NCI-H2029 treated with DMSO at 0.1 percent for 48 hours (cell line): ENCODE data around the gene NSUN5.
"Not testable (repeated sequence)": the region's sequence is repeated elsewhere in the genome, so short reads cannot be mapped to it uniquely, and the experiment has no call there.

Experiments
- DNase-seq: peaks from one replicate; lab custom pipeline; 2025; lab: John Stamatoyannopoulos, UW

Gene NSUN5

DNA sequence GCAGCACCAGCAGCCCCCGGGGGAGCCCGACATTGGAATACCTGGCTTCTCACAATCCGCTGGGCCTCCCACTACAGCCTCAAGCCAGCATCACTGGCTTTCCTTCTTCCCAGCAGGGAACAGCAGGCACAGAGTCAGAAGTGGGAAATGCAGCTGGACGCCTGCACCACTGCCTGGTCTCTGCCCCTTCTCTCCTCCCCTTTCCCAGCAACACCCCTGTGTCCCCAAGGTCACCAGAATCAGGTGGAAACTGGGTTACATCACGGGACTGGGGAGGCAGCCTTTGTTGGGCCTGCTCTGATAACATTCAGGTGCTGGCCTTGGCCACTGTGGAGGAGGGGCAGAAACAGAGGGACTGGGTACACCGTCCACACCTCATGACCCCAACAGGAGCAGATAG is 16.8 kb upstream of the NSUN5 start:
- DNase-seq, result not testable (repeated sequence)

DNA sequence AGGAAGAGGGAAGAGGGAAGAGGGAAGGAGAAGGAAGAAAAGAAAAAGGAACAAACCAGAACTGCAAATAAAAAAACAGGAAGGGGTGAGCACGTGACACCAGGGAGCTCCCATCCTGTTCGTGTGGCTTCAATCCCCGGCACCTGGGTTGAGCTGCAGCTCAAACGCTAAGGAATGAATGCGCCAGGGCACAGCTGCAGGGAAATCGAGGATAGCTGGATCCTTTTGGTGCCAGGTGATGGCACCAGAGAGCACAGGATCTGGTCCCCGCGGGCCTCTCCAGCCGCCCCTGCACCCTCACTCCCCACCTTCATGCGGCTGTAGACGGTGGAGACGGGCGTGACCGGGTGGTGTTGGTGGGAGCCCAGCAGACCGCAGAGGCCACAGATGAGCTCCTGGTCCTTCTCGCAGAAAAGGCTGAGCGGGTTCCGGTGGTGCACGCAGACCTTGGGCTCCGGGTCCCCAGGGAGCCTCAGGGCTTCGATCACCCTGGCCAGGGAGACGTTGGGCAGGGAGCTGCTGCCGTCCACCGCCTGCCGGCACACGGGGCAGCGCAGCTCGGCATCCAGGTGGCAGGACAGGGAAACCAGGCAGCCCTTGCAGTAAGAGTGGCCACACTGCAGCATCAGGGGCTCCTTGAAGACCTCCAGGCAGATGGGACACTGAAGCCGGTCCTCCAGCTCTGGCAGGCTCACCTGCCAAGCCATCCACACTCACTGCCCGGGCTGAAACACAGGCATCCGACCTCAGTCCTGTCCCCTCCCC is 15.6 kb upstream of the NSUN5 start:
- DNase-seq, result peak; percentile 26

DNA sequence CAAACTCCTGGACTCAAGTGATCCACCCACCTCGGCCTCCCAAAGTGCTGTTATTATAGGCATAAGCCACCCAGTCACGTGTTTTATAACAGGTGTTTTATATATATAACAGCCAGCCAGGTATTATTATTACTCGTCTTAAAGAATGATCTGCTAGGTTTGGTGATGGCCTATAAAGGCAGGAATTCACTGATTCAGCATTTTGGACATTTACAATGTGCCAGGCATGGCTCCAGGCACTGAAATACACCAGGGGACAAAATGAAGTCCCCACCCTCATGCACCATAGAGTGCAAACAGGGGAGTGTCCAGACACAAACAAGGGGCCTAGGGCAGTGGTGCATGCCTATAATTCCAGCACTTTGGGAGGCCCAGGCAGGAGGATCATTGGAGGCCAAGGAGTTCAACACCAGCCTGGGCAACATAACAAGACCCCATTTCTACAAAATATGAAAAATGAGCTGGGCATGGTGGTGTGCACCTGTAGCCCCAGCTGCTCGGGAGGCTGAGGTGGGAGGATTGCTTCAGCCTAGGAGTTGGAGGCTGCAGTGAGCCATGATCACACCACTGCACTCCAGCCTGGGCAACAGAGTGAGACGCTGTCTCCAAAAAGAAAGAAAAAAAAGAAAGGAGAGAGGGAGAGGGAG is 14.9 kb upstream of the NSUN5 start:
- DNase-seq, result not testable (repeated sequence)

DNA sequence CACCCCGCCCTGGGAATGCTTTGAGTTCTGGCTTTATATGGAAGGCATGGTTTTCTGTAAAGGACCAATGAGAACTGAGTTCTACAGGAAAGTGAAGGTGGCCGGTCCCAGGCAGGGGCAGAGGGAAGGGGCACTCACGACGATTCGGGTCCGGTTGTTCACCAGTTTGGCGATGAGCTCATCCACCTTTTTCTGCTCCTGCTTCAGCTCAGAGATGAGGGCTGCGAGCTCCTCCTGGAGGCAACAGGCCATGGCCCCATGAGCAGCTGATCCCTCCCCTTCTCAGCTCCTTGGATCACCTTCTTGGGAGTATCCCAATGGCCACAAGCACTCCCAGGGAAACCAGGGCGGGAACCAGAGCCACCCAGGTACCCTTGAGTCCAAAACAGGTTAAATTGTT is 11.4 kb upstream of the NSUN5 start:
- DNase-seq, result not testable (repeated sequence)

DNA sequence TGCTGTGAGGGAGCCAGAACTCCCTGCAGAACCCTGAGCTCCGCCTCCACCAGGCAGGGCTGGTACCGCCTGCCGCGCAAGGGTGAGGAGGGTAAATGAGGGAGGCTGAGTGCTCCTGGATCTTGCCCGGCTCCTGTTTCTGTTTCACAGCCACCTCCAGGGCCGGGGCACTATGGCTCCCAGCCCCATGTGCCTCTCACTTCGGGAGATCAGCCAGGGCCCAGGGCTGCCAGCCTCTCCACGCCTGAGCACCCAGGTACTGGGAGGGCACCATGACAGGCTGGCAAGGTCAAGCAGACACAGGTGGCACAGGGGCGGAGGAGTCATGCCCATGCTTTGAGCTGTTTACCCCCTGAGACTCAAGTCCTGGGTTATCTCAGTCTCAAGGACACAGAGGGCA is 10.9 kb upstream of the NSUN5 start:
- not testable (repeated sequence) for DNase-seq

DNA sequence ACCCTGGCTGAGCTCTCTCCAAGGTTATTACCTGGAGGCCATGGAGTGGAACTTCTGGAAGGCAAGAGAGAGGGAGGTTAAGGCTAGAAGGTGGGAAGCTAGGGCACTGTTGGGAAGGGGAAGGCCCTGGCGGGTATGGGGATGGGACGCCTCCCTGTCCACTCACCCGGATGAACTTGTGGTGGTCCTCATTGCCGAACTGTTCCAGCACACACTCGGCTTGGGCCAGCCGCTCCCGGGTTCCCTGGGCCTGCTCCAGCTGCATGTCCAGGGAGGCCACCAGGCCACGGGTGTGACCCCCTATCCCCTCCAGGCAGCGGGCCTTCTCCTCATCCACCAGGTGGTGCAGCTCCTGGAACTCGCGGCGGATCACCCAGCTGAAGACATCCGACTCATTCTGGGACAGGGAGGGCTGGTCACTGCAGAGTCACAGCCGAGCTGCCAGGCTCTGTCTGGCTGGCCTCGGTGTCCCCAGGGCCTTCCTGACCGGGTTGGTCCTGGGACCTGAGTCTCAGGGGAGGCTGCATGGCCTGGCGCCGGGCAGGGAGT is 10.1 kb upstream of the NSUN5 start:
- not testable (repeated sequence) for DNase-seq

DNA sequence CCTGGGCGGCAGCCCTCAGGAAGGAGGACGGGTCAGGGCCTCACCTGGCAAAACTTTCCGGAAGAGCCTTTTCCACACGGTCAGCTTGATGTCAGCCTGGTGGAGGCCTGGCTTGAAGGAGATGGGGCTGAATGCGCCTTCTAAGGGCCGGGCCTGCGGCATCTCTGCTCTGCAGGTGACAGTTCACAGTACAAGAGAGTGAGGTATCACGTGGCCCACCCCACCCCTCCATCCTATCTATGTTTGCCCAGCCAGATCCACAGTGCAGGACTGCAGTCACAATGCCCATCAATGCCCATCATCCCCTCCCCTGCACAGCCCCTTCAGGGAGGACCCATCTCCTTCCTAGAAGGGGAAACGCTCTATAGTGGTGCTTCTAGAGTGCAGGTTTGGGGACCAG is 7.9 kb upstream of the NSUN5 start:
- no peak for DNase-seq

DNA sequence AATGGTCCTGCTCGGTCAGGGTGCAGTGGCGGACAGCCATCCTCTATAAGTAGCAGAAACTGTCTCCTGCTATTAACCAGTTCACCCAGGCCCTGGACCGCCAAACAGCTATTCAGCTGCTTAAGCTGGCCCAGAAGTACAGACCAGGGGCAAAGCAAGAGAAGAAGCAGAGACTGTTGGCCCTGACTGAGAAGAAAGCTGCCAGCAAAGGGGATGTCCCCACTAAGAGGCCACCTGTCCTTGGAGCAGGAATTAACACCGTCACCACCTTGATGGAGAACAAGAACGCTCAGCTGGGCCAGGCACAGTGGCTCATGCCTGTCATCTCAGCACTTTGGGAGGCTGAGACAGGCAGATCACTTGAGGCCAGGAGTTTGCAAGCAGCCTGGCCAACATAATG is 5.6 kb upstream of the NSUN5 start:
- no peak for DNase-seq

DNA sequence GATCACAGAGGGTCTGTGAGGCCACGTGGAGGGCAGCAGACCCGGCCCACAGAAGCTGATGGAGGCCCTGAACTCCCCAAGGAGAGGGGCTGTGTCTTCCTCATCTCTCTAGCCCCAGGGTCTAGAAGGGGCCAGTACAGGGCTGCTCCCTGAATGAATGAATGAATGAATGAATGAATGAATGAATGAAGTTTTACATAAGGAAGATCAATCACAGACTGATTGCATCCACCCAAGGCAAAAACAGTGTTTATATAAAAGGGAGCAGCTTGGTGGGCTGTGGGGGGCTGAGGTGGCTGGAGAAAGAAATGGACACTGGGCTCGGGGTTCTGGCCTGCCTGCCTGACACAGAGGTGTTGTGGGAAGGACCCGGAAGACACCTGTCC is 4.9 kb upstream of the NSUN5 start:
- no peak for DNase-seq

DNA sequence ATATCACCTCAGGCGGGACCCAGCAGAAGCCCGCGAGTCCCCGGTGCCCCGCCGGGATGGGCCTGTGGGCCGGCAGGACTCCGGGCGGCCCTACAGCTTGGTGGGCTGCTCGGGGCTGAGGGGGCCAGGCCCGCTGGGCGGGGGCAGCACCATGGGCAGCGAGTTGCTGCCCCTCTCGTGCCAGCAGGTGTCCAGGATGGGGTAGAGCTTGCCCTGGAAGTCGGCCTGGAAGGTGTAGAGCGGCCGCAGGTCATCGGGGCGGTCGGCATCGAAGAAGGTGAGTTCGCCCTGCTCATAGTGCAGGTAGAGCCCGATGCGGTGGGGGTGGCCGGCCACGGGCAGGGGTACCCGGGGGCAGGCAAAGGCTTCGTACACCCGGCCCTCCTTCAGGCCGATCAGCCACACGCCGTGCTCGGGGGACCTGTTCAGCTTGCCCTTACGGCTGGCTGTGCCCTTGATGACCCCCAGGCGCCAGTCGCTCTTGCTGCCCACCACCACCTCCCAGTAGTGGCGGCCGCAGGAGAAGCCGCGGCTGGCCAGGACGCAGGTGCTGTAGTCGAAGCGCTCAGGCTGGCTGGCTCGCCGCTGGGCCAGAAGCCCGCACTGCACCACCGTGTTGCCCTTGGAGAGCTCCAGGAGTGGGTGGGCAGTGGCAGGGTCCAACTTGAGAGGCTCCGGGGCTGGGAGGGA is 4.3 kb upstream of the NSUN5 start:
- DNase-seq, result no peak

DNA sequence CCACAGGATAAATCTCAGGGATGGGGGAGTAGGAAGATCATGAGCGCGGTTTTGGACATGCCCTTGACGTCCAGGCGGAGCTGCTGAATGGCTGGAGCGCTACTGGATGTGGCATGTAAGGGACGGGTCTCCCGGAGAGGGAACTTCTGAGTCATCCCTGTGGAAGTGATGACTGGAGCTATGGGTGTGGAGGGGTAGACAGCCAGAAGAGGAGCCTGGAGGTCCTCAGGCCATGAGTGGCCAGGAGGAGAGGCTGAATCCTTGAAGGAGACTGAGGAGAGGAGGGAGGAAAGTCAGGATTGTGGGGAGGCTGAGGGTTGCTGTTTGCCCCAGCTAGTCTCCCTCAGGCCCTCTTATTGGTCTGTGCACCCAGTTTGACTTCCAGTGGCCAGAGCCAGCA is 2.8 kb upstream of the NSUN5 start:
- not testable (repeated sequence) for DNase-seq

DNA sequence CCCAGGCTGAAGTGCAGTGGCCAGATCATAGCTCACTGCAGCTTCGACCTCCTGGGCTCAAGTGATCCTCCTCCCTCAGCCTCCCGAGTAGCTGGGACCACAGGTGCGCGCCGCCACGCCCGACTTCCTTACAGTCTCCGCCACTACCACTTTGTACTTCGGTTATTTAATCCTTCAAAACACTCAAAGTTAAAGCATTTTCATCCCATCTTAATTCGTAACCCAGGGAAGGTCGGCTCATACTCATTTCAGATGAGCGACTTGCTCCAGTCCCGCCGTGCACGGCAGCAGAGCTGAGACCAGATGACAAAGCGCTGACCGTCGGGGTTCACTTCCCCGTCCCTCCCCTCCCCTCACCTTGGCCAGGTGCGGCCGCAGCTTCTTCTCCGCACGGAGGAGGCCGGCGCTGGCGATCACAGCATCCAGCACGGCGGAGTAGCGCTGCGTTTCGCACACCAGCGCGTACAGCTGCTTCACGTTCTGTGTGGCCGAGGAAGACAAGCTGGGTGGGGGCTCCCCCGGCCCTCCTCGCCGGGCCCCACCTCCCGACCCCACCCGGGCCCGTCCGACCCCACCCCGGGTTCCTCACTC is 457 bp downstream of the NSUN5 start:
- DNase-seq, result no peak

DNA sequence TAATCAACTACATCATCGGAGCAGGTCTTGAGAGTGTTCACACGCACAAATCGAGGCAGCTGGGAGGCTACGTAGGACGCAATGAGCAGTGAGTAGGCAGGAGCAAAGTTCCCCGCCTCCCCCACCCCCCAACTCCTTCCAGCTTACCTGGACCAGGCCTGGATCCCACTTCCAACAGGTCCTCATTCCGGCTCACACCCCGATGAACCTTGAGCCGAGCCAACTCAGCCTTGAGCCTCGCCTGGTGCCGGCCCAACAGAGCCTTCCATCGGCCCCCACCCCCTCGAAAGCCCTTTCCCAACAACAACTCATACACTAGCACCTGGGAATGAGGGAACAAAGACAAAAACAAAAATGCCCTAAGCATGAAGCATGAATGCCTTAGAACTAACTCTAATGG is 1.2 kb downstream of the NSUN5 start:
- DNase-seq, result no peak

DNA sequence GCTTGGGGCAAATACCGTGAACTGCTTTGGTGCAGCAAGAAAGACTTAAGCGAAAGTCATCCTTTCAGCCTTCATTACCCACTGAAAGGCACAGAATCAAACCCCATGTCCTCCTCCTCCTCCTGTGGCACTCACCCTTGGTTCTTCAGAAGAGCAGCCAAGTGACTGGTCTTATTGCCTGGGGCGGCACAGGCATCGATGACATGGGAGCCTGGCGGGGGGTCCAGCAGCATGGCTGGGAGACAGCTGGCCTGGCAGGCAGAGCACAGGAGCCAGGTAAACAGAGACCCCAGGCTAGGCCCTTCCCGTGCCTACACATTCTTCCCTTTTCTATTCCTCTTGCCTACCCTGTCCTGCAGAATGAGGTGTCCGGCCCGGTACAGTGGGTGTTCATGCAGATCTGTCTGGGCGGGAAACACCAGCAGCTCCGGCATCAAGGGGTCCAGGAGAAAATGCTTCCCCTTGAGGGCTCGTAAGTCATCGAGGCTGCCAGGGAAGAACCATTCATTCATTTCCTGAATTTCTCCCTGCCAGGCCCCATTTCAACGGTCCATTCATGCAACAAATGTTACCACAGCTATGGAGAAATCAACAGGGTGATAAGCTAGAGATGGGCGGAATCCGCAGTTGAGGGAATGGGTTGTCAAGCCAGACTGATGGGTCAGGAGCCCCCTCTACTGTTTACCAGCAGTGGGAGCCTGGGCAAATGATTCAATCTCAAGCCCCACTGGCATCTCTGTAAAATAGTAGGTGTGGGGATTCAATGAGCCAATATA is 3.8 kb downstream of the NSUN5 start:
- not testable (repeated sequence) for DNase-seq

DNA sequence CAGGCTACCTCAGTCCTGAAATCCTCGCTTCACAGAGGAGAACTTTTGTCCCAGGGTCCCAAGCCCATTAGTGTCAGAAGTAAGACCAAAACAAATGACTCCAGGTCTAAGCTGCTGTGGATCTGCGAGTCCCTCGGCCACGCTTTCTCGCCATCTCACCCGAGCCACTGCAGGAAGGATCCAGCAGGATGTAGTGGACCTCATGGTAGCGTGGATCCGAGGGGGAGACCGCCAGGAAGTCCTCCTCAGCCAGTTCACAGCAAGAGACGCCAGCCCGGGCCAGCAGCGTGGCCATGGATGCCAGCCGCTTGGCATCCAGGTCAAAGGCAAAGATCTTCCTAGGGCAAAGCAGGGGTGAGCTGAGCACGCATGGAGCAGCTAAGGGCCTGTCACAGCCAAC is 4.6 kb downstream of the NSUN5 start:
- DNase-seq, result no peak

DNA sequence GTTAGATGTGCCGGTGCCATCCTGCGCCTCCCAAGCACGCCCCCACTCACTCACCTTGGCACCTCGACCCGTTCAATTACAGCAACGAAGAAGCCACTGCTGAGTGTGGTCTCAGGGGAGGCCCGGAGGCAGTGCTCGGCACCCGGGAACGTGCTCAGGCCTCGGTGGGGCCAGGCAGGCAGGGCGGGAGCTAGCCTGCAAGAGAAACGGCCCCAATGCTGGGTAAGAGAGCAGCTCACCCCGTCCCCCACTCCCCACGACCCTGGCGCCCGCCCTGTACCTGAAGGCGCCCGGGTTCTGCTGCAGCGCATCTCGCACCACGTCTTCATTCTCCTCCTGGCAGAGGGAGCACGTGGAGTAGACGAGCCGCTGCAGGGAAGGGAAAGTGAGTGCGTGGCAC is 5.1 kb downstream of the NSUN5 start:
- no peak for DNase-seq

DNA sequence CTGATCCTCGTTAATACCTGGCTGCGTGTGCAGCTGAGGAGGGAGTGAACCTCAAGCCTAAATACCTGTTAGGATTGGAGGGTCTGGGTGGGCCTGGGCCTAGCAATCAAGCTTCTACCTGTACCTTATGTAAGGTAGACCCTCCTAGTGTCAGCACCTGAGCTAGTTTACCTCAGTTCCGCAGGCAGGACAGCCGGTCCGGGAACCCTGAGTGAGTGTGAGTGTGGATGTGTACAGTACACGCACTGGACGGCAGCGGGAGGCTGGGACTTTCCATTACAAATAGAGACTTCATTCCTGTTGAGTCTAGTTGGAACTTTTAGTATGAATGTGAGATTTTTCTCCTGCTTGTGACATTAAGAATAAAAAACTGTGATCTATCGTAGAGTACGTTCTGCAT is 5.8 kb downstream of the NSUN5 start:
- DNase-seq, result not testable (repeated sequence)

DNA sequence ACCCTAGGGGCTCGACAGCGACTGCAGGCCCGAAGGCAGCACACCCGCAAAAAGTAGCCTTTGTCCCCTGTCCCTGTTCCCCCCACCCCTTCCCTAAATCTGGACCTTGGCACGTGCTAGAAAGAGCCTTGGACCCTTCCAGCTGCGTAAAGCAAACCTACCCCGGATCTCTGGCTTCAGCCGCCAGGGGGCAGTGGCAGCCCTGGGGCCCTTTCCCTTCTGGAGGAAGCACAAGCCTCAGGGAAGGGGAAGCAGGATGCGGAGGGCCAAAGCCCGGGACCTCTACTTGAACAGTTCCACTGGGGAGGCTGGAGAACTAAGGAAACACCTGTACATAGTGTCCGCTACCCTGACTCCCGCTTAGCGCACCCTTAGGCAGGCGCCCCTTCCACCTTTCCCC is 7.5 kb downstream of the NSUN5 start:
- DNase-seq, result not testable (repeated sequence)

DNA sequence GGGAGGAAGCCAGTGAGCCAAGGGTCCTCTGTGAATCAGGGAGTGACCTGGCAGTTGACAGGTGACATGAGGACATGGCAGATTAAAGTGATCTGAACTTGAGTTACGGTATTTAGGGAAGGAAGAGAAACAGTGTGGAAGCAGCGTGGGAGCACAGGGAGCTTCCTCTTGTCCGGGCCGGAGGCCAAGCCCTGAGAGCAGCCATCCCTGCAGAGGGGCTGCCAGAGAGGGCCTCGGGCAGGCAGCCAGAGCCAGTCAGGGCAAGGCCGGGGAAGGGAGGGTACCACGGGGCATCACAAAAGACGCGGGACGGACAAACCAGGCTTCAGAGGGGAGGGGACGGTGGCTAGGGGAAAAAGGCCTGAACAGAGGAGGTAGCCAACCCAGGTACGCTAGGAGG is 8.8 kb downstream of the NSUN5 start:
- not testable (repeated sequence) for DNase-seq

DNA sequence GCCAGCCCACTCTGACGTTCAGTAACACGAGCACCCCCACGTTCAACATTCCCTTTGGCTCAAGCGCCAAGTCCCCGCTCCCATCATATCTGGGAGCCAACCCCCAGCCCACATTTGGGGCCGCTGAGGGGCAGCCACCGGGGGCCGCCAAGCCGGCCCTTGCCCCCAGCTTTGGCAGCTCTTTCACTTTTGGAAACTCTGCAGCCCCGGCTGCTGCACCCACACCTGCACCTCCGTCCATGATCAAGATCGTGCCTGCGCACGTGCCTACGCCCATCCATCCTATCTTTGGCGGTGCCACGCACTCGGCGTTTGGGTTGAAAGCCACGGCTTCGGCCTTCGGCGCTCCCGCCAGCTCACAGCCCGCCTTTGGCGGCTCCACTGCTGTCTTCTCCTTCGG is 10.9 kb downstream of the NSUN5 start:
- not testable (repeated sequence) for DNase-seq

DNA sequence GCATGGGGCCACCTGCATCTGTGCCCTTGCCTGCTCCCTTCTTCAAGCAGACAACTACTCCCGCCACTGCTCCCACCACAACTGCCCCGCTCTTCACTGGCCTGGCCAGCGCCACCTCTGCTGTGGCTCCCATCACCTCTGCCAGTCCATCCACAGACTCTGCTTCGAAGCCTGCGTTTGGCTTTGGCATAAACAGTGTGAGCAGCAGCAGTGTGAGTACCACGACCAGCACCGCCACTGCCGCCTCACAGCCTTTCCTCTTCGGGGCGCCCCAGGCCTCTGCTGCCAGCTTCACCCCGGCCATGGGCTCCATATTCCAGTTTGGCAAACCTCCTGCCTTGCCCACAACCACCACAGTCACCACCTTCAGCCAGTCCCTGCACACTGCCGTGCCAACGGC is 11.4 kb downstream of the NSUN5 start:
- DNase-seq, result not testable (repeated sequence)

DNA sequence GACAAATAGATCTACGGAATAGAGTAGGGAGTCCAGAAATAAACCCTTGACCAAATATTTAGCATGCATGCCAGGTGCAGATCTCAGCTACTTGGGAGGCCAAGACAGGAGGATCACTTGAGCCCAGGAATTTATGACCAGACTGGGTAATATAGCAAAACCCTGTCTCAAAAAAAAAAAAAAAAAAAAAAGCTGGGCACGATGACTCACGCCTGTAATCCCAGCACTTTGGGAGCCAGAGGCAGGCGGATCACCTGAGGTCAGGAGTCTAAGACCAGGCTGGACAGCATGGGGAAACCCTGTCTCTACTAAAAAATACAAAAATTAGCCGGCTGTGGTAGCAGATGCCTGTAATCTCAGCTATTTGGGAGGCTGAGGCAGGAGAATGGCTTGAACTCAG is 31.4 kb downstream of the NSUN5 start:
- not testable (repeated sequence) for DNase-seq
